Muscle of back (tissue), 11 donors: ENCODE data around the gene ABCB10. TPM values are rescaled to one million over a fixed set of nuclear protein-coding genes. Genes with fewer than 3 reads are reported as not detected.
"Not testable (repeated sequence)": the region's sequence is repeated elsewhere in the genome, so short reads cannot be mapped to it uniquely, and the experiment has no call there.

Experiments
- DNase-seq, 3 donors: peaks; one replicate each; pipeline versions ENCODE4 v3.0.0 to v3.0.0-alpha.2; 2013
- polyA plus RNA-seq, 10 donors: library from polyadenylated mRNA; unstranded; fragments of 120-200 nt; gene quantifications; one replicate each; pipeline ENCODE4 v1.2.1, GENCODE V29; 2013; ENCODE audit not compliant: insufficient read length in 10 of 10

Gene ABCB10
- polyA plus RNA-seq, 10 donors, result 12.7 to 18.9 (median 16.7) TPM

GRCh38 chr1:229574679-229575442 lies 16.4 kb upstream of the ABCB10 start:
- DNase-seq, result no peak

GRCh38 chr1:229572286-229572685 lies 13.8 kb upstream of the ABCB10 start:
- DNase-seq, result no peak

GRCh38 chr1:229570891-229571516 lies 12.5 kb upstream of the ABCB10 start:
- DNase-seq, result no peak

GRCh38 chr1:229570305-229570704 lies 11.8 kb upstream of the ABCB10 start:
- no peak for DNase-seq

- no peak for DNase-seq
Observed at GRCh38 chr1:229567109-229567868, 8.8 kb upstream of the ABCB10 start.

- DNase-seq, result peak in 1 of 3 donors; percentile 22
Observed at GRCh38 chr1:229563701-229564100, 5.2 kb upstream of the ABCB10 start.

- DNase-seq, result no peak
Observed at GRCh38 chr1:229563241-229563640, 4.7 kb upstream of the ABCB10 start.

GRCh38 chr1:229562686-229563085 lies 4.2 kb upstream of the ABCB10 start:
- no peak for DNase-seq

GRCh38 chr1:229561141-229561540 lies 2.6 kb upstream of the ABCB10 start:
- no peak for DNase-seq

- not testable (repeated sequence) for DNase-seq
Observed at GRCh38 chr1:229560124-229560523, 1.6 kb upstream of the ABCB10 start.

GRCh38 chr1:229559336-229559801 lies 862 bp upstream of the ABCB10 start:
- DNase-seq, result not testable (repeated sequence)

- peak in 2 of 3 donors; percentile 12 to 64 for DNase-seq
Observed at GRCh38 chr1:229557913-229558414, 543 bp downstream of the ABCB10 start.

- DNase-seq, result peak in 1 of 3 donors; percentile 6
Observed at GRCh38 chr1:229557200-229557850, 1.2 kb downstream of the ABCB10 start.

GRCh38 chr1:229554886-229555621 lies 3.5 kb downstream of the ABCB10 start:
- peak in 1 of 3 donors; percentile 6 for DNase-seq

GRCh38 chr1:229553621-229554130 lies 4.8 kb downstream of the ABCB10 start:
- DNase-seq, result no peak

- DNase-seq, result no peak
Observed at GRCh38 chr1:229552732-229553131, 5.8 kb downstream of the ABCB10 start.

GRCh38 chr1:229550812-229551567 lies 7.5 kb downstream of the ABCB10 start:
- no peak for DNase-seq

- DNase-seq, result no peak
Observed at GRCh38 chr1:229547542-229547941, 11.0 kb downstream of the ABCB10 start.

- no peak for DNase-seq
Observed at GRCh38 chr1:229544587-229544986, 13.9 kb downstream of the ABCB10 start.
